ENCODE data around the gene EYA2. TPM values are rescaled to one million over a fixed set of nuclear protein-coding genes. Genes with fewer than 3 reads are reported as not detected.

The EYA2 gene
- polyA plus RNA-seq, 3 donors: 0.04 to 0.16 TPM; not detected in 1

GRCh38 chr20:47059536-47059935, 164.9 kb downstream of the EYA2 start:
- no peak overlapping the region for H2AFZ ChIP-seq (ENCODE audit: insufficient read depth, low read depth, low read length, poor library complexity, severe bottlenecking)
- WGBS (ENCODE audit: insufficient coverage): 100% methylated on average over 1 of the region's 4 CpGs
- H3K27ac Mint-ChIP-seq: no peak overlapping the region
- no peaks in the 10 kb centered on the region for H3K36me3 Mint-ChIP-seq
- no peaks in the 10 kb centered on the region for H3K4me1 ChIP-seq (ENCODE audit: control insufficient read depth in 1 of 2, insufficient read depth in 2 of 2, low read length in 2 of 2)
- no peak overlapping the region for H3K4me2 ChIP-seq (replicated peaks; ENCODE audit: extremely low read depth, low read length, poor library complexity, severe bottlenecking)
- H3K9me3 Mint-ChIP-seq: peaks cover under 1 to 12% (median 3%) of the 10 kb centered on the region in 7 donors
- H3K9me3 ChIP-seq (replicated peaks in 1 of 2; ENCODE audit: control insufficient read depth in 1 of 2, insufficient read depth in 1 of 2, low read length in 2 of 2): no peaks in the 10 kb centered on the region
- no peaks in the 10 kb centered on the region for H3K36me3 ChIP-seq (replicated peaks in 1 of 2; ENCODE audit: control insufficient read depth in 1 of 2, insufficient read depth in 2 of 2, low read length in 2 of 2)
- H3K9ac ChIP-seq (ENCODE audit: insufficient read depth, low read length, poor library complexity, severe bottlenecking): no peak overlapping the region
- H3K27ac ChIP-seq (ENCODE audit: low read depth in 1 of 2, low read length in 2 of 2): no peak overlapping the region
- H4K20me1 ChIP-seq (ENCODE audit: insufficient read depth, low read length): no peaks in the 10 kb centered on the region
- no peak for DNase-seq
- H3K4me3 Mint-ChIP-seq: no peak overlapping the region
- H3K79me2 ChIP-seq (ENCODE audit: insufficient read depth, low read length): no peaks in the 10 kb centered on the region
- no peak for TF ChIP-seq CTCF (IDR thresholded peaks at IDR 0.05)
- no peaks in the 10 kb centered on the region for H3K27me3 ChIP-seq (ENCODE audit: control insufficient read depth in 2 of 2, insufficient read depth in 2 of 2, low read length in 2 of 2)
- H3K27me3 Mint-ChIP-seq (ENCODE audit: low read depth in 3 of 3): peaks cover 6 to 14% (median 7%) of the 10 kb centered on the region in 3 donors
- intact Hi-C loops (cut with micrococcal nuclease): no loop called here
- H3K4me1 Mint-ChIP-seq: no peaks in the 10 kb centered on the region
- H3K4me3 ChIP-seq (replicated peaks in 1 of 3; ENCODE audit: low read depth in 2 of 3, low read length in 3 of 3): no peak overlapping the region

DNA sequence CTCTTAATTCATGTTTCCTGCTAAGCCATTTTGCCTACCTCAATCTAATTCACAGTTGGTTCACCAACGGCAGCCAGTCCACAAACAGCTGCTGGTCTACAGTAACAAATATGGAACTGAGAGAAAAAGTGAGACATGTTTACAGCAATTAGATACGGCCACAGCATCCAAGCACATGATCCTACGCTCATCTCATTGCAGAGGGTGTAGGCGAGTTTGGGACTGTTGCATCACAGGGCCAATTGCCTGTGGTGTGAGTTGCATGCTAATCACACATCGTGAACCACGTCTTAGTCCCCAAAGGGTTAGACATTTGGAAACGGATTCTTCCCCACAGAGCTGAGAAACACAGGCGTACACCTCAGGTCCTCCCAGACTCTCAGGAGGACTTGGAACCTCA, 166.9 kb downstream of the EYA2 start:
- H2AFZ ChIP-seq (ENCODE audit: insufficient read depth, low read depth, low read length, poor library complexity, severe bottlenecking): no peak overlapping the region
- no peaks in the 10 kb centered on the region for H3K4me1 ChIP-seq (ENCODE audit: control insufficient read depth in 1 of 2, insufficient read depth in 2 of 2, low read length in 2 of 2)
- H3K36me3 ChIP-seq (replicated peaks in 1 of 2; ENCODE audit: control insufficient read depth in 1 of 2, insufficient read depth in 2 of 2, low read length in 2 of 2): no peaks in the 10 kb centered on the region
- H3K4me1 Mint-ChIP-seq: no peaks in the 10 kb centered on the region
- no peak for DNase-seq
- H3K79me2 ChIP-seq (ENCODE audit: insufficient read depth, low read length): no peaks in the 10 kb centered on the region
- no peak overlapping the region for H3K4me2 ChIP-seq (replicated peaks; ENCODE audit: extremely low read depth, low read length, poor library complexity, severe bottlenecking)
- peaks cover 3 to 21% (median 12%) of the 10 kb centered on the region in 7 donors for H3K9me3 Mint-ChIP-seq
- no peak overlapping the region for H3K27ac ChIP-seq (ENCODE audit: low read depth in 1 of 2, low read length in 2 of 2)
- peaks cover 5 to 9% (median 6%) of the 10 kb centered on the region in 3 donors for H3K27me3 Mint-ChIP-seq (ENCODE audit: low read depth in 3 of 3)
- H3K4me3 Mint-ChIP-seq: no peak overlapping the region
- no peak overlapping the region for H3K27ac Mint-ChIP-seq
- intact Hi-C loops (cut with micrococcal nuclease): no loop called here
- no peak overlapping the region for H3K4me3 ChIP-seq (replicated peaks in 1 of 3; ENCODE audit: low read depth in 2 of 3, low read length in 3 of 3)
- no peaks in the 10 kb centered on the region for H3K36me3 Mint-ChIP-seq
- no peaks in the 10 kb centered on the region for H4K20me1 ChIP-seq (ENCODE audit: insufficient read depth, low read length)
- H3K9ac ChIP-seq (ENCODE audit: insufficient read depth, low read length, poor library complexity, severe bottlenecking): no peak overlapping the region
- peaks cover 3% of the 10 kb centered on the region in 2 donors for H3K9me3 ChIP-seq (replicated peaks in 1 of 2; ENCODE audit: control insufficient read depth in 1 of 2, insufficient read depth in 1 of 2, low read length in 2 of 2)
- 94% methylated on average over 5 of the region's 8 CpGs for WGBS (ENCODE audit: insufficient coverage)
- no peaks in the 10 kb centered on the region for H3K27me3 ChIP-seq (ENCODE audit: control insufficient read depth in 2 of 2, insufficient read depth in 2 of 2, low read length in 2 of 2)
- TF ChIP-seq CTCF (IDR thresholded peaks at IDR 0.05): no peak

Measured in CD14-positive monocyte (primary cell).